Measurements from ENCODE around the gene PTPRB. TPM values are rescaled to one million over a fixed set of nuclear protein-coding genes. Genes with fewer than 3 reads are reported as not detected.

PTPRB gene
- total and polyA plus RNA-seq, 2 of the 4 experiments (the other 2 are of a cell fraction), result 4.1 to 6.5 TPM

DNA sequence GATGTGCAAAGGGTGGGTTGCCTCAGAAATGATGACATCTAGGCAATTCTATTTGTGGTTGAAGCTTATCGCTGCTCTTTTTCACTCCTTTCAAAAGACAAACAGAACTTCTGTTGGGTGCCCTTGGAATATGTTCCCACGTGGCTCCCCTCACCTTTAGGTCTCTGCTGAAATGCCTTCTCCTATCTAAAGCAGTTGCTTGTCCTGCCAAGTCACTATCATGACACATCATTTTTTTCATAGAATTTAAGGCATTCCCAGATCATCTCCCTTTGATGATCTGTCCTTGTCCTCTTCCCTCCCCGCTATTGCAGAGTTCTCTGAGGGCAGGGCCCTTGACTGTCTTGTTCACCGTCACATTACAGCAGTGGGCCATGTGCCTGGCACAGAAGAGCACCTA, 75.7 kb downstream of the PTPRB start:
- Histone ChIP-seq H3K9ac (ENCODE audit: low read depth, low read length) (no peak overlapping the region), H2BK5ac (ENCODE audit: low read depth, low read length, poor library complexity, severe bottlenecking) (no peak overlapping the region), H3K4me1 (ENCODE audit: control insufficient read depth, insufficient read depth, low read length) (no peaks in the 10 kb centered on the region), H3K56ac (ENCODE audit: extremely low read depth, insufficient read depth, low read length) (no peak overlapping the region), H2AFZ (replicated peaks; ENCODE audit: low read length, poor library complexity) (no peak overlapping the region), H3K23ac (ENCODE audit: low read depth, low read length) (no peak overlapping the region), H2BK120ac (ENCODE audit: low read depth, low read length) (no peak overlapping the region), H4K91ac (ENCODE audit: insufficient read depth, low read depth, low read length) (no peak overlapping the region), H4K20me1 (ENCODE audit: insufficient read depth, low read length) (no peaks in the 10 kb centered on the region), H3K9me1 (ENCODE audit: insufficient read depth, low read length) (no peaks in the 10 kb centered on the region), H4K5ac (ENCODE audit: low read depth, low read length) (no peak overlapping the region), H3K4me2 (ENCODE audit: low read depth, low read length) (no peak overlapping the region), H3K18ac (ENCODE audit: low read depth, low read length) (no peak overlapping the region), H3K27ac (ENCODE audit: insufficient read depth, low read length) (no peak overlapping the region), H3K36me3 (ENCODE audit: control insufficient read depth, insufficient read depth, low read length) (no peaks in the 10 kb centered on the region), H3K27me3 (ENCODE audit: control insufficient read depth, insufficient read depth, low read length) (no peaks in the 10 kb centered on the region), H2AK9ac (replicated peaks; ENCODE audit: low read depth, low read length, poor library complexity) (no peak overlapping the region), H3K79me1 (ENCODE audit: low read depth in 1 of 2, low read length in 2 of 2) (no peaks in the 10 kb centered on the region), H2BK20ac (ENCODE audit: low read depth, low read length) (no peak overlapping the region), H4K8ac (ENCODE audit: low read depth in 2 of 2, low read length in 2 of 2) (no peak overlapping the region), H3K9me3 (ENCODE audit: control insufficient read depth, insufficient read depth, low read length) (no peaks in the 10 kb centered on the region), H2BK15ac (ENCODE audit: low read depth, low read length) (no peak overlapping the region), H3K4ac (ENCODE audit: low read depth, low read length) (no peak overlapping the region), H2AK5ac (ENCODE audit: low read depth, low read length) (no peak overlapping the region), H3K4me3 (ENCODE audit: insufficient read depth, low read depth, low read length) (no peak overlapping the region), H3K14ac (replicated peaks; ENCODE audit: low read depth, low read length) (no peak overlapping the region)
- in situ Hi-C loops (cut with MboI; ENCODE audit: low sequenced_read_pairs) (no loop called here), dilution Hi-C loops (cut with HindIII; ENCODE audit: low sequenced_read_pairs, unreplicated experiment) (no loop called here), intact Hi-C loops (cut with micrococcal nuclease) (no loop called here)
- DNase-seq (no peak), ATAC-seq (ENCODE audit: low read depth) (no peak)
- POLR2A ChIA-PET (ENCODE audit: unreplicated experiment), result no interaction called here
- CTCF ChIA-PET, result interaction anchor here (1.1 kb wide), 1 partner anchor 15 kb away, joined by 4 read pairs; no protein-coding TSS in a partner anchor
- no TSS peak for BruUV-seq (replicated peaks)
- TF ChIP-seq, protein P1, sequence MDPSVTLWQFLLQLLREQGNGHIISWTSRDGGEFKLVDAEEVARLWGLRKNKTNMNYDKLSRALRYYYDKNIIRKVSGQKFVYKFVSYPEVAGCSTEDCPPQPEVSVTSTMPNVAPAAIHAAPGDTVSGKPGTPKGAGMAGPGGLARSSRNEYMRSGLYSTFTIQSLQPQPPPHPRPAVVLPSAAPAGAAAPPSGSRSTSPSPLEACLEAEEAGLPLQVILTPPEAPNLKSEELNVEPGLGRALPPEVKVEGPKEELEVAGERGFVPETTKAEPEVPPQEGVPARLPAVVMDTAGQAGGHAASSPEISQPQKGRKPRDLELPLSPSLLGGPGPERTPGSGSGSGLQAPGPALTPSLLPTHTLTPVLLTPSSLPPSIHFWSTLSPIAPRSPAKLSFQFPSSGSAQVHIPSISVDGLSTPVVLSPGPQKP (IDR thresholded peaks at IDR 0.05; ENCODE audit: borderline replicate concordance, low read depth, low read length), result no peak
- TF ChIP-seq RCOR1 (IDR thresholded peaks at IDR 0.05; ENCODE audit: insufficient replicate concordance, low read length), result no peak
- TF ChIP-seq CHD1 (IDR thresholded peaks at IDR 0.05; ENCODE audit: low read depth, low read length), result no peak
- TF ChIP-seq CEBPB (IDR thresholded peaks at IDR 0.05; ENCODE audit: low read depth, low read length), result no peak
- TF ChIP-seq MAFK (IDR thresholded peaks at IDR 0.05; ENCODE audit: low read depth, low read length), result no peak
- TF ChIP-seq RAD21 (IDR thresholded peaks at IDR 0.05; ENCODE audit: low read length), result no peak
- TF ChIP-seq, protein P2, sequence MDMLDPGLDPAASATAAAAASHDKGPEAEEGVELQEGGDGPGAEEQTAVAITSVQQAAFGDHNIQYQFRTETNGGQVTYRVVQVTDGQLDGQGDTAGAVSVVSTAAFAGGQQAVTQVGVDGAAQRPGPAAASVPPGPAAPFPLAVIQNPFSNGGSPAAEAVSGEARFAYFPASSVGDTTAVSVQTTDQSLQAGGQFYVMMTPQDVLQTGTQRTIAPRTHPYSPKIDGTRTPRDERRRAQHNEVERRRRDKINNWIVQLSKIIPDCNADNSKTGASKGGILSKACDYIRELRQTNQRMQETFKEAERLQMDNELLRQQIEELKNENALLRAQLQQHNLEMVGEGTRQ (IDR thresholded peaks at IDR 0.05; ENCODE audit: low read depth, low read length), result no peak
- no peak for TF ChIP-seq BHLHE40 (IDR thresholded peaks at IDR 0.05; ENCODE audit: low read depth, low read length)
- no peak for TF ChIP-seq SMC3 (IDR thresholded peaks at IDR 0.05; ENCODE audit: low read depth, low read length)
- no peak for TF ChIP-seq POLR2A (IDR thresholded peaks at IDR 0.05; ENCODE audit: low read depth, low read length)
- no peak for TF ChIP-seq MXI1 (IDR thresholded peaks at IDR 0.05; ENCODE audit: borderline replicate concordance, low read depth, low read length)
- no CpG with 5 or more reads among the region's 4 CpGs for WGBS, 2 experiments (ENCODE audit: extremely low coverage in 2 of 2, insufficient read length in 1 of 2)
